IMR-90 (cell line): Measurements from ENCODE around the gene BMP2K.

Experiments used
- CEBPB ChIP-seq: IDR thresholded peaks from 2 replicates; pipeline ENCODE4 v1.6.1; 2012; ENCODE audit warnings: low read depth, low read length, improper control_type of control experiment
- MXI1 ChIP-seq: IDR thresholded peaks from 2 replicates; pipeline ENCODE4 v1.6.1; 2012; ENCODE audit warnings: low read depth, mild to moderate bottlenecking, low read length, moderate library complexity, borderline replicate concordance
- NFE2L2 ChIP-seq: fragments of 150-350 bp; IDR thresholded peaks from 2 replicates; pipeline ENCODE4 v1.6.1; 2016; ENCODE audit warnings: low read depth, mild to moderate bottlenecking, low read length
- POLR2A ChIP-seq: IDR thresholded peaks from 2 replicates; pipeline ENCODE4 v1.6.1; 2012; ENCODE audit warnings: mild to moderate bottlenecking, low read depth, low read length
- RAD21 ChIP-seq: IDR thresholded peaks from 2 replicates; pipeline ENCODE4 v1.6.1; 2012; ENCODE audit warnings: low read length, improper control_type of control experiment
- RCOR1 ChIP-seq: IDR thresholded peaks from 2 replicates; pipeline ENCODE4 v1.6.1; 2012; ENCODE audit warnings: mild to moderate bottlenecking, low read length, improper control_type of control experiment; ENCODE audit not compliant: insufficient replicate concordance
- RFX5 ChIP-seq: IDR thresholded peaks from 2 replicates; pipeline ENCODE4 v1.8.0; 2012; ENCODE audit warnings: low read depth, mild to moderate bottlenecking, low read length, moderate library complexity
- SMC3 ChIP-seq: fragments of 150-350 bp; IDR thresholded peaks from 2 replicates; pipeline ENCODE4 v1.6.1; 2016; ENCODE audit warnings: low read depth, mild to moderate bottlenecking, antibody characterized with exemption, low read length, moderate library complexity
- TF ChIP-seq, protein P1 (sequence below): conservative IDR thresholded peaks from 2 replicates; pipeline ENCODE4 v1.5.1; 2012; ENCODE audit warnings: mild to moderate bottlenecking, low read depth, low read length, improper control_type of control experiment

GRCh38 chr4:78880874-78881492, 104.8 kb downstream of the BMP2K start:
- TF ChIP-seq POLR2A (no peak), MXI1 (no peak), RFX5 (no peak), RCOR1 (no peak), SMC3 (no peak), CEBPB (no peak), NFE2L2 (no peak), RAD21 (no peak)
- TF ChIP-seq, protein P1, sequence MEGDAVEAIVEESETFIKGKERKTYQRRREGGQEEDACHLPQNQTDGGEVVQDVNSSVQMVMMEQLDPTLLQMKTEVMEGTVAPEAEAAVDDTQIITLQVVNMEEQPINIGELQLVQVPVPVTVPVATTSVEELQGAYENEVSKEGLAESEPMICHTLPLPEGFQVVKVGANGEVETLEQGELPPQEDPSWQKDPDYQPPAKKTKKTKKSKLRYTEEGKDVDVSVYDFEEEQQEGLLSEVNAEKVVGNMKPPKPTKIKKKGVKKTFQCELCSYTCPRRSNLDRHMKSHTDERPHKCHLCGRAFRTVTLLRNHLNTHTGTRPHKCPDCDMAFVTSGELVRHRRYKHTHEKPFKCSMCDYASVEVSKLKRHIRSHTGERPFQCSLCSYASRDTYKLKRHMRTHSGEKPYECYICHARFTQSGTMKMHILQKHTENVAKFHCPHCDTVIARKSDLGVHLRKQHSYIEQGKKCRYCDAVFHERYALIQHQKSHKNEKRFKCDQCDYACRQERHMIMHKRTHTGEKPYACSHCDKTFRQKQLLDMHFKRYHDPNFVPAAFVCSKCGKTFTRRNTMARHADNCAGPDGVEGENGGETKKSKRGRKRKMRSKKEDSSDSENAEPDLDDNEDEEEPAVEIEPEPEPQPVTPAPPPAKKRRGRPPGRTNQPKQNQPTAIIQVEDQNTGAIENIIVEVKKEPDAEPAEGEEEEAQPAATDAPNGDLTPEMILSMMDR, result no peak
